ENCODE measurements around the gene AKAP1.

- no peak for TF ChIP-seq POLR2A (IDR thresholded peaks at IDR 0.05)
- TF ChIP-seq CTCF (IDR thresholded peaks at IDR 0.05) = no peak
- no peak for TF ChIP-seq EP300 (IDR thresholded peaks at IDR 0.05)
These were observed 37.0 kb upstream of the AKAP1 start for GRCh38 chr17:57048096-57048495.
